ENCODE measurements around the gene MS4A4E. TPM values are rescaled to one million over a fixed set of nuclear protein-coding genes. Genes with fewer than 3 reads are reported as not detected.
"Not testable (repeated sequence)": the region's sequence is repeated elsewhere in the genome, so short reads cannot be mapped to it uniquely, and the experiment has no call there.

Gene MS4A4E
- not detected for polyA plus RNA-seq (2013, experiment 1 of 4)
- not detected for polyA plus RNA-seq (2013, experiment 2 of 4)
- not detected for polyA plus RNA-seq (2013, experiment 3 of 4)
- polyA plus RNA-seq (2013, experiment 4 of 4) = not detected

- Histone ChIP-seq H3K27me3 (ENCODE audit: control insufficient read depth, insufficient read depth, low read length, poor library complexity, severe bottlenecking) (no peaks in the 10 kb centered on the region), H3K4me1 (ENCODE audit: control insufficient read depth, insufficient read depth, low read length) (no peaks in the 10 kb centered on the region), H3K4me3 (ENCODE audit: insufficient read depth, low read depth, low read length) (no peak within 1 kb of the TSS), H3K27ac (ENCODE audit: insufficient read depth, low read depth, low read length, poor library complexity, severe bottlenecking) (no peak within 1 kb of the TSS), H3K9me3 (ENCODE audit: control insufficient read depth, low read length) (no peaks in the 10 kb centered on the region), H3K36me3 (ENCODE audit: control insufficient read depth, insufficient read depth, low read length) (no peaks in the 10 kb centered on the region)
- WGBS, 2 experiments = 93 to 95% methylated on average over 5 of the region's 5 CpGs
These were observed at the start of gene MS4A4E for GRCh38 chr11:60242740-60243239. TSS of gene MS4A4E (minus strand) at chr11:60243137. CDS start at chr11:60230055, 13,082 bp downstream.

- Histone ChIP-seq H3K4me3 (ENCODE audit: insufficient read depth, low read depth, low read length) (no peak overlapping the region), H3K36me3 (ENCODE audit: control insufficient read depth, insufficient read depth, low read length) (no peaks in the 10 kb centered on the region)
- 94 to 97% methylated on average over 2 of the region's 2 CpGs for WGBS, 2 experiments
These were observed 49.2 kb upstream of the MS4A4E start for GRCh38 chr11:60292145-60292544.

DNA sequence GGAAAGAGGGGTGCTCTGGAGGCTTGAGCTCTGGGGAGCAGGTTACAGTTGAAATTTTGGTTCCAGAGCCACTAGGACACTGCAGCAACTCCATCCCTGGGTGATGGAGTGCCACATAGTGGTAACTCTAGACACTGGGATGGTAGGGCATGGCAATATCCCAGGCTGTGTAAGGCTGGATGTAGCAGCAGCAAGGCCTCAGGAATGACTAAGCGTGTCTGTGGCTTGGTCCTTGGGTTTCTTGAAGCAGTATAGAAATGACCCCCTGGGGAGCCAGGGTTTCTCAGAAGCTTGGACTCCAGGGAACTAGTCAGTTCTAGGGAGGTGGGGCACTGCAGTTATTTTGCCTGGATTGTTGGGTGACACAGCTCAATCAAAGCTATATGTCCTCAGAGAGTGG lies 45.6 kb upstream of the MS4A4E start:
- H3K4me1 ChIP-seq (ENCODE audit: control insufficient read depth, insufficient read depth, low read length) = no peaks in the 10 kb centered on the region
- H3K27me3 ChIP-seq (ENCODE audit: control insufficient read depth, insufficient read depth, low read length, poor library complexity, severe bottlenecking) = no peaks in the 10 kb centered on the region
- H3K4me3 ChIP-seq (ENCODE audit: insufficient read depth, low read depth, low read length) = no peak overlapping the region
- H3K36me3 ChIP-seq (ENCODE audit: control insufficient read depth, insufficient read depth, low read length) = no peaks in the 10 kb centered on the region
- no peak overlapping the region for H3K27ac ChIP-seq (ENCODE audit: insufficient read depth, low read depth, low read length, poor library complexity, severe bottlenecking)
- H3K9me3 ChIP-seq (ENCODE audit: control insufficient read depth, low read length) = no peaks in the 10 kb centered on the region
- 91 to 100% methylated on average over 1 of the region's 1 CpG for WGBS, 2 experiments

More at GRCh38 chr11:60292145-60292544, 49.2 kb upstream of the MS4A4E start:
- no peaks in the 10 kb centered on the region for H3K4me1 ChIP-seq (ENCODE audit: control insufficient read depth, insufficient read depth, low read length)
- no peak overlapping the region for H3K27ac ChIP-seq (ENCODE audit: insufficient read depth, low read depth, low read length, poor library complexity, severe bottlenecking)
- no peaks in the 10 kb centered on the region for H3K27me3 ChIP-seq (ENCODE audit: control insufficient read depth, insufficient read depth, low read length, poor library complexity, severe bottlenecking)
- H3K9me3 ChIP-seq (ENCODE audit: control insufficient read depth, low read length) = no peaks in the 10 kb centered on the region

DNA sequence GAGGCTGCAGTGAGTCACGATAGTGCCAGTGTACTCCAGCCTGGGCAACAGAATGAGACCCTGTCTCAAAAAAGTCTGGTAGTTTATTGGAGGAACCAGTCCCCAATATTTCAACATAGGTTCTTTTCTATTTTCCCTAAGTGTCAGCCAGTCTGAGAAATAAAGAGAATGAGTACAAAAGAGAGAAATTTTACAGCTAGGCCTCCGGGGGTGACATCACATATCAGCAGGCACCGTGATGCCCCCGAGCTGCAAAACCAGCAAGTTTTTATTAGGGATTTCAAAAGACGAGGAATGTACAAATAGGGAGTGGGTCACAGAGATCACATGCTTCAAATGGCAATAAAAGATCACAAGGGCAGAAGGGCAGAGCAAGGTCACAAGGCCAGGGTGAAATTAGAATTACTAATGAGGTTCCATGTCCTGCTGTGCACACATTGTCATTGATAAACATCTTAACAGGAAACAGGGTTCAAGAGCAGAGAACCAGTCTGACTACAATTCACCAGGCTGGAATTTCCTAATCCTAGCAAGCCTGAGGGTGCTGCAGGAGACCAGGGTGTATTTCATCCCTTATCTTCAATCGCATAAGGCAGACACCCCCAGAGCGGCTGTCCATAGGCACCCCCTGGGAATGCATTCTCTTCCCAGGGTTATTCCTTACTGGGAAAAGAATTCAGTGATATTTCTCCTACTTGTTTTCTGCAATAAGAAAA lies 42.6 kb upstream of the MS4A4E start:
- WGBS, 2 experiments = 78 to 79% methylated on average over 7 of the region's 7 CpGs
- H3K36me3 ChIP-seq (ENCODE audit: control insufficient read depth, insufficient read depth, low read length); H3K9me3 ChIP-seq (ENCODE audit: control insufficient read depth, low read length); H3K4me3 ChIP-seq (ENCODE audit: insufficient read depth, low read depth, low read length); H3K4me1 ChIP-seq (ENCODE audit: control insufficient read depth, insufficient read depth, low read length); H3K27me3 ChIP-seq (ENCODE audit: control insufficient read depth, insufficient read depth, low read length, poor library complexity, severe bottlenecking); H3K27ac ChIP-seq (ENCODE audit: insufficient read depth, low read depth, low read length, poor library complexity, severe bottlenecking): not testable (repeated sequence)

DNA sequence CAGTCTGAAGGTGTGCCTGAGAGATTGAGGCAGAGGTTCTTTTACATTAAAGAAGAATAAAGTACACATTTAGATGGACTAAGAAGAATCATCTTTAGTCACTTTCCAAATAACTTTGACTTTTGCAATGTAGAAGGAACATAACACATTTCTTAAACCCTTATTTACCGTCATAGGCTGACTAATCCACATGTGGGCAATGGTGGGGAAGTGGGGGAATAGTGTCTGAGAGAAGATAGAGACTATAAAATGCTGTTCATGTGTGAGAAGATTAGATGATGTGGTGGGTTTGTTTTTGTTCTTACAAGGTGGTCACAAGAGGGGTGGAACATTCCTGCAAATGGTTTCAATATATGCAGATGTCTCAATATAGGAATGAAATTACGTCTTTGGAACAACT lies 39.3 kb upstream of the MS4A4E start:
- 94 to 100% methylated on average over 1 to 2 of the region's 2 CpGs for WGBS, 2 experiments
- H3K9me3 ChIP-seq (ENCODE audit: control insufficient read depth, low read length) = no peaks in the 10 kb centered on the region
- no peaks in the 10 kb centered on the region for H3K27me3 ChIP-seq (ENCODE audit: control insufficient read depth, insufficient read depth, low read length, poor library complexity, severe bottlenecking)
- no peak overlapping the region for H3K27ac ChIP-seq (ENCODE audit: insufficient read depth, low read depth, low read length, poor library complexity, severe bottlenecking)
- H3K4me1 ChIP-seq (ENCODE audit: control insufficient read depth, insufficient read depth, low read length) = no peaks in the 10 kb centered on the region
- no peak overlapping the region for H3K4me3 ChIP-seq (ENCODE audit: insufficient read depth, low read depth, low read length)
- no peaks in the 10 kb centered on the region for H3K36me3 ChIP-seq (ENCODE audit: control insufficient read depth, insufficient read depth, low read length)

DNA sequence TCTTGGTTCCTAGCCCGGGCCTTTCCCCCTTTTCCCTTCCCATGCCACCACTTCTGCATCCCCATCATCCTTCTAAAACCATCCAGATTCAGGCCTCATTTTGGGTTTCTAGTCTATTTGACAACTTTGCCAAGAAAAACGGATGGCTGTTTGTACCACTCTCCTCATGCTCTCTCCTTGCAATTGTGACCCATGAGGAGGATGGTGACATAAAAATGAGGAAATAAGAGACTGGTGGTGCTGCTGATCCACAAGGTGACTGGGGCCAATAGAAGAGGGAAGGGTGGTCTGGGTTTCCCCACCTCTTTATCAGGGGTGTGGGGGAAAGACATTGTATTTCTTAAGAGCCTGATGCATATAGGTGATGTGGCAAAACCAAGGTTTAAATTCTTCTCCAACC lies 38.5 kb upstream of the MS4A4E start:
- 47% methylated on average over 2 of the region's 2 CpGs for WGBS, 2 experiments
- no peaks in the 10 kb centered on the region for H3K4me1 ChIP-seq (ENCODE audit: control insufficient read depth, insufficient read depth, low read length)
- H3K4me3 ChIP-seq (ENCODE audit: insufficient read depth, low read depth, low read length) = no peak overlapping the region
- no peaks in the 10 kb centered on the region for H3K27me3 ChIP-seq (ENCODE audit: control insufficient read depth, insufficient read depth, low read length, poor library complexity, severe bottlenecking)
- no peaks in the 10 kb centered on the region for H3K9me3 ChIP-seq (ENCODE audit: control insufficient read depth, low read length)
- no peaks in the 10 kb centered on the region for H3K36me3 ChIP-seq (ENCODE audit: control insufficient read depth, insufficient read depth, low read length)
- no peak overlapping the region for H3K27ac ChIP-seq (ENCODE audit: insufficient read depth, low read depth, low read length, poor library complexity, severe bottlenecking)

DNA sequence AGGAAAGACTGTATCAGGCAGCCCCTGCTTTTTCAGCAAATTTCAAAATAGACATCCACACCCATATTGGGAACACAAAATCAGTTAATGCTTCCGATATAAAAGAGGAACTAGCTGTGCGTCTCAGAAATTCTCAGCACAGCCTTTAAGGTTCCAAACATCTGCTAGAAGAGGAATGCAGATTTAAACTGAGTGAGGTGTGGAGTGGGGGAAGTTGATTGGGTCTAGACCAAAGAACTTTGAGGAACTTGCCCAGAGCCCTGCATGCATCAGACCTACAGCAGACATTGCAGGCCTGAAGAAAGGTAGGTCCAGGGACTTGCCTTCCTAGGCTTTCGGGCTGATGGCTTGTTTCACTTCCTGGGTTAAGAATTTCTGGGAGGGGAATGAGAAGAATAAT lies 37.5 kb upstream of the MS4A4E start, which contains the start of gene MS4A4A:
TSS of gene MS4A4A (plus strand) at position 255 of the 400 bp plus-strand sequence. CDS start at position 265, 10 bp downstream.
- no peak within 1 kb of the TSS for H3K27ac ChIP-seq (ENCODE audit: insufficient read depth, low read depth, low read length, poor library complexity, severe bottlenecking)
- H3K4me1 ChIP-seq (ENCODE audit: control insufficient read depth, insufficient read depth, low read length) = no peaks in the 10 kb centered on the region
- no peak within 1 kb of the TSS for H3K4me3 ChIP-seq (ENCODE audit: insufficient read depth, low read depth, low read length)
- H3K9me3 ChIP-seq (ENCODE audit: control insufficient read depth, low read length) = no peaks in the 10 kb centered on the region
- 94 to 95% methylated on average over 3 of the region's 3 CpGs for WGBS, 2 experiments
- no peaks in the 10 kb centered on the region for H3K36me3 ChIP-seq (ENCODE audit: control insufficient read depth, insufficient read depth, low read length)
- no peaks in the 10 kb centered on the region for H3K27me3 ChIP-seq (ENCODE audit: control insufficient read depth, insufficient read depth, low read length, poor library complexity, severe bottlenecking)

DNA sequence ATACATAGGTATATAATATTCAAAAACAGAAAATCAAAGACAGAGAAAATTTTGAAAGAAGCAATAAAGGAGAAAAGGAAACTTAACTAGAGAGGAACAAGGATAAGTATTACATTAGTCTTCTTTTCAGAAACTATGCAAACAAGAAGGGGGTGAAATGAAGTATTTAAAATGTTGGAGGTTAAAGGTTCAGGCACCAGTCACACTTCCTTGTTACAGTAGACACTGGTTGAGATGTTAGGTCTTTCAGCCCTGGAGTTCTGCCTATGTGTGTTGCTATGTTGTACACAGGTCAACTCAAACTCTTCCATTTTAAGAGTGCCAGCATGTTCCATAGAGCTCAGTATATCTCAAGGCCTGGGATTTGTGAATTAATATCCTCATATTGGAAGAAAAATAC lies 31.5 kb upstream of the MS4A4E start:
- Histone ChIP-seq H3K36me3 (ENCODE audit: control insufficient read depth, insufficient read depth, low read length) (no peaks in the 10 kb centered on the region), H3K27ac (ENCODE audit: insufficient read depth, low read depth, low read length, poor library complexity, severe bottlenecking) (no peak overlapping the region), H3K4me3 (ENCODE audit: insufficient read depth, low read depth, low read length) (no peak overlapping the region), H3K9me3 (ENCODE audit: control insufficient read depth, low read length) (no peaks in the 10 kb centered on the region), H3K27me3 (ENCODE audit: control insufficient read depth, insufficient read depth, low read length, poor library complexity, severe bottlenecking) (no peaks in the 10 kb centered on the region), H3K4me1 (ENCODE audit: control insufficient read depth, insufficient read depth, low read length) (no peaks in the 10 kb centered on the region)

DNA sequence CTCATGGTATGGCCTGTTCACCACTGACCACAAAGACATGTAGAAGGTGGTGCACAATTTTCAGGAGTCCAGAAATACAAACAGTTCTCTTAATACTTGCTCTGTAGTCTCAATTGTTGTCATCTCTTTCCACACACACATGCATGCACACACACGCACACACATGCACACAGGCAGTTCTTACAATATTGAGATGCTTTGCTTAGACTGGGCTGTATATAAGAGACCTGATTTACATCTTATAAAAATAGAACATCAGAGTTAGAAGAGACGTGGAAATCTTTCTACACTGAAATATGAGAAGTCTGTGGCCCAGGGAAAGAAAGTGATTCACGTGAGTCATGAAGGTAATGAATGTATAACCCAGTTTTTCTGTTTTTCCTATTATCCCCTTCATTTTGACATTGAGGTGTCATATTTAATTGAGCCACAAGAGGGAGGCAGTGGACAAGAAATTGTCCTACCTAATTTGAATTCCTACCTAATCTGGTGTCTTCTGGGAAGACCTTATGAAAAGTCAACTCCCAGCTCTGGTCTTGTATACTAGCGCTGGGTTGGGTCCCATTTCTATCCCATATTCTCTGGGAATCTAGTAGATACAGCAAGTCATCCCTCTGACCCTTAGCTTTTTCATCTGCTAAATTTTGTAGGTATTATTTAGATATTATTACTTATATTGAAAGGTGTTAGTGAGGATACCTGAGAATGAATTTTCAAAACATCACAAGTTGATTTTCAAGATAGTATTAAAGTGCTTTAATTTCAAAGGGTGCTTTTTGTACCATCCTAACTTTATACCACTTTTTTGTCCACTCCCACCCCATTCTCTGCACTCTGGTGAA lies 22.7 kb upstream of the MS4A4E start:
- H3K27ac ChIP-seq (ENCODE audit: insufficient read depth, low read depth, low read length, poor library complexity, severe bottlenecking) = no peak overlapping the region
- H3K4me1 ChIP-seq (ENCODE audit: control insufficient read depth, insufficient read depth, low read length) = no peaks in the 10 kb centered on the region
- WGBS, 2 experiments = 27 to 38% methylated on average over 4 of the region's 4 CpGs
- no peaks in the 10 kb centered on the region for H3K9me3 ChIP-seq (ENCODE audit: control insufficient read depth, low read length)
- no peaks in the 10 kb centered on the region for H3K27me3 ChIP-seq (ENCODE audit: control insufficient read depth, insufficient read depth, low read length, poor library complexity, severe bottlenecking)
- no peaks in the 10 kb centered on the region for H3K36me3 ChIP-seq (ENCODE audit: control insufficient read depth, insufficient read depth, low read length)
- H3K4me3 ChIP-seq (ENCODE audit: insufficient read depth, low read depth, low read length) = no peak overlapping the region

- 81 to 85% methylated on average over 5 of the region's 5 CpGs for WGBS, 2 experiments
- H3K36me3 ChIP-seq (ENCODE audit: control insufficient read depth, insufficient read depth, low read length) = no peaks in the 10 kb centered on the region
- H3K9me3 ChIP-seq (ENCODE audit: control insufficient read depth, low read length) = no peaks in the 10 kb centered on the region
These were observed 21.7 kb upstream of the MS4A4E start for GRCh38 chr11:60264644-60265043.

More at GRCh38 chr11:60264644-60265043, 21.7 kb upstream of the MS4A4E start:
- no peaks in the 10 kb centered on the region for H3K4me1 ChIP-seq (ENCODE audit: control insufficient read depth, insufficient read depth, low read length)
- H3K4me3 ChIP-seq (ENCODE audit: insufficient read depth, low read depth, low read length) = no peak overlapping the region
- no peaks in the 10 kb centered on the region for H3K27me3 ChIP-seq (ENCODE audit: control insufficient read depth, insufficient read depth, low read length, poor library complexity, severe bottlenecking)
- H3K27ac ChIP-seq (ENCODE audit: insufficient read depth, low read depth, low read length, poor library complexity, severe bottlenecking) = no peak overlapping the region

Measured in ectodermal cell (in vitro differentiated cells).